ENCODE measurements around the gene TCF21.

DNA sequence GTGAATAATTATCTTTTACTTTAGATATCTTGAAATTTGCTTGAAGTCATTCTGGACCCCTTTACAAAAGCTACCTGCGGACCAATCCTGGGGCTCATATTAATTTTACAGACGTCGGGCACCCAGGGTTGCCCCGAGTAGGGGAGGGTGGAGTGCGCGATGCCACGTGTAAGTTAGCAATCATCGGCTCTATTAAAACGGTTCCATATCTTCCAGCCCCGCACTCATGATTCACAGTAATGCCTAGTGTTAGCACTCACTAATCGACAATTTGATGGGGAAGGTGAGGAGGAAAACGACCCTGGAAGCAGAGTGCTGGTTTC lies 34.9 kb upstream of the TCF21 start:
- TF ChIP-seq EZH2phosphoT487 (IDR thresholded peaks at IDR 0.05; ENCODE audit: insufficient read depth, low read depth) (no peak), EZH2 (IDR thresholded peaks at IDR 0.05; ENCODE audit: insufficient read depth, poor library complexity, severe bottlenecking) (peak; percentile 64)
